SJSA1 (cell line): ENCODE results near the gene GOSR1. TPM values are rescaled to one million over a fixed set of nuclear protein-coding genes. Genes with fewer than 3 reads are reported as not detected.
A peak's percentile ranks its signal among the peaks of the same experiment; 100 is the strongest.
"Not testable (repeated sequence)": the region's sequence is repeated elsewhere in the genome, so short reads cannot be mapped to it uniquely, and the experiment has no call there.

Experiments used
- DNase-seq, 2 experiments: peaks; one replicate each; pipeline ENCODE4 v3.0.0-alpha.2; 2015 to 2020; ENCODE audit warnings: low spot score in 2 of 2, low read depth in 1 of 2
- H3K27ac ChIP-seq: fragments of 250-450 bp; sonication (Bioruptor Pico); 2 replicates; pipeline ENCODE4 v1.5.1; 2020; ENCODE audit warnings: mild to moderate bottlenecking, moderate library complexity
- H3K27me3 ChIP-seq: fragments of 250-450 bp; sonication (Bioruptor Pico); replicated peaks from 2 replicates; pipeline ENCODE4 v1.5.1; 2020; ENCODE audit warnings: mild to moderate bottlenecking, moderate library complexity
- H3K36me3 ChIP-seq: fragments of 250-450 bp; sonication (Bioruptor Pico); 2 replicates; pipeline ENCODE4 v1.5.1; 2020; ENCODE audit warnings: mild to moderate bottlenecking
- H3K4me1 ChIP-seq: fragments of 250-450 bp; sonication (Bioruptor Pico); replicated peaks from 2 replicates; pipeline ENCODE4 v1.6.1; 2021; ENCODE audit warnings: mild to moderate bottlenecking
- H3K4me3 ChIP-seq: fragments of 250-450 bp; sonication (Bioruptor Pico); 2 replicates; pipeline ENCODE4 v1.5.1; 2020; ENCODE audit warnings: mild to moderate bottlenecking
- H3K9me3 ChIP-seq: fragments of 250-450 bp; sonication (Bioruptor Pico); replicated peaks from 2 replicates; pipeline ENCODE4 v1.5.1; 2020; ENCODE audit warnings: mild to moderate bottlenecking
- total RNA-seq: library from RNA; depleted of rRNA; stranded (reverse); fragments of >200 nt; shearing (Covaris generic); gene quantifications from 2 replicates; pipeline ENCODE4 v1.2.3, GENCODE V29; 2014

GOSR1 gene
- total RNA-seq, 1 experiment from 2014 or later: 33.8 TPM

DNA sequence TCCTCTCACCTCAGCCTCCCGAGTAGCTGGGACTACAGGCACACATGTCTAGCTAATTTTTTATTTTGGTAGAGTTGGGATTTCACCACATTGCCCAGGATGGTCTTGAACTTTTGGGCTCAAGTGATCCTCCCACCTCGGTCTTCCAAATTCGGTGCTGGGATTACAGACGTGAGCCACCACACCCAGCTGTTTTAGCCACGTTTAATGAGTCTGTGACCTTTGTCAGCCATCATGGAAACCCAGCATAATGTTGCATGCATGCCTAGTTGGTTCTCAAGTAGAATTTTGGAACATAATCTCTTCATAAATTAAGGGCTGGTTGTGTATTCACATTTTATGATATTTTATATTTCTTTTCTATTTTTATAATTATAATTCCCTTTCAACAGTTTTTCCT is 42.0 kb downstream of the GOSR1 start:
- Histone ChIP-seq H3K27ac (peak overlapping the region; percentile 96), H3K27me3 (no peaks in the 10 kb centered on the region), H3K36me3 (peaks cover 56% of the 10 kb centered on the region), H3K9me3 (no peaks in the 10 kb centered on the region), H3K4me1 (peaks cover 20% of the 10 kb centered on the region), H3K4me3 (no peak overlapping the region)
- DNase-seq: no peak

DNA sequence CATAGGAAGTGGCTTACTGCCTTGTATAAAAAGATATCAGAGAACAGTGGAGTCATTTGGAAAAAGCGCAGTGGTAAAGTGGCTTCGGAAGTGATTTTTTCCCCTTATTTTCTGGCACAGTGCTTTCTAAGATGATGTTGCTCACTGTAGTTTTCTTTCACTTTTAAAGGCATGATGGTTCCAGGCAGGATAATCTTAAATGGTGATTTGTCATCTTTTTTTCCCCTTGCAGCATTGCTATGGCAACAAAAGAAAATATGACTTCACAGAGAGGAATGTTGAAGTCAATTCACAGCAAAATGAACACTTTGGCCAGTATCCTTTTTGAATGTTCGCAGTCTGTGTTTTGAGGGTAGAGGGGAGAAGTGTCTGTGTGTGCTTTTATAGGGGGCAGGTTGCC is 42.5 kb downstream of the GOSR1 start:
- peak in 1 of 2 experiments; percentile 80 for DNase-seq
- Histone ChIP-seq H3K9me3 (no peaks in the 10 kb centered on the region), H3K4me1 (peaks cover 20% of the 10 kb centered on the region), H3K4me3 (no peak overlapping the region), H3K27ac (peak overlapping the region; percentile 96), H3K36me3 (peaks cover 53% of the 10 kb centered on the region), H3K27me3 (no peaks in the 10 kb centered on the region)

DNA sequence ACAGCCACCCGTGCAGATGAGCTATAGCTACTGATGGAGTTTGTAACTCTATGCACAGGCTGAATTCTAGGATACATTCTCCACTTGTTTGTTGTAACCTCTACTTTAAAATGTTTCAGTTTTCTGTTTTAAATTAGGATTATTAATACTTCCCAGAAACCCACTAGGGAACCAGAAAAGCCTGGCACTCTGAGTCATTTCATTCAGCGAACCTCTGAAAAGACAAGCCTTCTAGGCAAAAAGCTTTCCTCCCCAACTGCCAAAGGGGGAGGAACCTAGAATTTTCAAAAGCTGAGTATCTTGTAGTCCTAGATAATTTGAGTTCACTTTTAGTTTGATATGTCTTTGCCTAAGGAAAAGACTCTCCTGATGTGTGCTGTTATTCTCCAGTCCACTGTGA is 43.2 kb downstream of the GOSR1 start:
- Histone ChIP-seq H3K27me3 (no peaks in the 10 kb centered on the region), H3K9me3 (no peaks in the 10 kb centered on the region), H3K27ac (peak overlapping the region; percentile 96), H3K4me1 (peaks cover 20% of the 10 kb centered on the region), H3K4me3 (no peak overlapping the region), H3K36me3 (peaks cover 51% of the 10 kb centered on the region)
- DNase-seq: peak in 1 of 2 experiments; percentile 51

DNA sequence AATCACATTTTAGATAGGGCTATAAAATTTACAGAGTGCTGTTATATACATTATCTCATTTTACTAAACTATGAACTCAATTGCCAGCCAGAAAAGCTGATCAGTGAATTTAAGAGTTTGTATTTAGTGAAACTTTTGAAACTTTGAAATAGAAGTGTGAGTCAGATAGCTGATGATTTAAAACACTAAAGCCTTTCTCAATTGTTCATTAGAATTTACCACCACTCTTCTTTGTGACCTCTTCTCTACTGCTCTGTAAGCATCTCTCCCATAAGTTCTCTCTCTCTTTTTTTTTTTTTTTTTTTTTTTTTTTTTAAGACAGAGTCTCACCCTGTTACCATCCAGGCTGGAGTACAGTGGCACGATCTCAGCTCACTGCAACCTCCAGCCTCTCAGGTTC is 43.7 kb downstream of the GOSR1 start:
- peaks cover 47% of the 10 kb centered on the region for H3K36me3 ChIP-seq
- DNase-seq: no peak
- H3K9me3 ChIP-seq: no peaks in the 10 kb centered on the region
- peak overlapping the region; percentile 96 for H3K27ac ChIP-seq
- H3K27me3 ChIP-seq: no peaks in the 10 kb centered on the region
- H3K4me1 ChIP-seq: peaks cover 20% of the 10 kb centered on the region
- H3K4me3 ChIP-seq: no peak overlapping the region

DNA sequence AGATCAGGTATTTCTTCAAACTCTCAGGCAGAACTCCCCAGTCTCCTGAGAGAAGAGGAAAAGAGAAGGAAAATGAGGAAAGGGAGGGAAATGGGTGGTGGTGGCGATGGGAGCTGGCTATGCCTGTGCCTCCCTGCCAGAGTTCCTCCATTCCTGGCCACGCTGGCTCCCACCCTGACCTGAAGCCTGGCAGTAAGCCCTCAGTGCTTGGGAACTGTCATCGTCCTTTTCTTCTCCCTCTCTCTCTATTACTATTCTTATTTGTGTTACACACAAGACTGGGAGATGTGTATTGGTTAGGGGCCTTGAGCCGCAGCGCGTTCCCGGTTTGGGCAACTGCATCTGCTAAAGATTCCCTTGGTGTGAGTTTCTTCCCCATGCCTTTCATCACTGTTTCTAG is 44.6 kb downstream of the GOSR1 start:
- Histone ChIP-seq H3K27me3 (no peaks in the 10 kb centered on the region), H3K27ac (no peak overlapping the region), H3K4me1 (peaks cover 20% of the 10 kb centered on the region), H3K4me3 (no peak overlapping the region), H3K9me3 (no peaks in the 10 kb centered on the region), H3K36me3 (peaks cover 43% of the 10 kb centered on the region)
- no peak for DNase-seq

DNA sequence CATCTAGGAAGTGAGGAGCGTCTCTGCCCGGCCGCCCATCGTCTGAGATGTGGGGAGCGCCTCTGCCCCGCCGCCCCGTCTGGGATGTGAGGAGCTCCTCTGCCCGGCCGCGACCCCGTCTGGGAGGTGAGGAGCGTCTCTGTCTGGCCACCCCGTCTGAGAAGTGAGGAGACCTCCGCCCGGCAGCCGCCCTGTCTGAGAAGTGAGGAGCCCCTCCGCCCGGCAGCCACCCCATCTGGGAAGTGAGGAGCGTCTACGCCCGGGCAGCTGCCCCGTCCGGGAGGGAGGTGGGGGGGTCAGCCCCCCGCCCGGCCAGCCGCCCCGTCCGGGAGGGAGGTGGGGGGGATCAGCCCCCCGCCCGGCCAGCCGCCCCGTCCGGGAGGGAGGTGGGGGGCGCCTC is 46.0 kb downstream of the GOSR1 start:
- H3K27ac ChIP-seq, H3K9me3 ChIP-seq, H3K4me3 ChIP-seq, H3K27me3 ChIP-seq, DNase-seq: not testable (repeated sequence)
- H3K36me3 ChIP-seq: peaks cover 38% of the 10 kb centered on the region
- peaks cover 20% of the 10 kb centered on the region for H3K4me1 ChIP-seq

DNA sequence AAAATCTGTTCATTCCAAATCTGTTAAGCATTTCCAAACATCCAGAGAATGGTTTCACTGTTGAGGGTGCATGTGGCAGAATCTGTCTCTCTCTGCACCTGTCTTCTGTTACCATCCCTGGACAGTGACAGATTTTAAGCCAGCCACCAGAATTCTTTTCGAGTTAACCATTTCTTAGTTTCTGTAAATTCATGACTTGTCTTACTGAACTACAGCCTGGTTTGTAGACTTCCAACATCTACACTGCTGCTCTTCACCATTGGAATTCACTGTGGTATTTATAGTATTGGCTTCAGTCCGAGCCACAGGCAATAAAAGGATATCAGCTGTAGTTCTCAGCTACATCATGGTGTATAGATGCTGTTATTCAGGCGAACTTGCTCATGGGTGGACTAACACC is 47.6 kb downstream of the GOSR1 start:
- Histone ChIP-seq H3K36me3 (peaks cover 37% of the 10 kb centered on the region), H3K4me3 (no peak overlapping the region), H3K27me3 (no peaks in the 10 kb centered on the region), H3K27ac (no peak overlapping the region), H3K9me3 (no peaks in the 10 kb centered on the region), H3K4me1 (peaks cover 11% of the 10 kb centered on the region)
- DNase-seq: no peak

DNA sequence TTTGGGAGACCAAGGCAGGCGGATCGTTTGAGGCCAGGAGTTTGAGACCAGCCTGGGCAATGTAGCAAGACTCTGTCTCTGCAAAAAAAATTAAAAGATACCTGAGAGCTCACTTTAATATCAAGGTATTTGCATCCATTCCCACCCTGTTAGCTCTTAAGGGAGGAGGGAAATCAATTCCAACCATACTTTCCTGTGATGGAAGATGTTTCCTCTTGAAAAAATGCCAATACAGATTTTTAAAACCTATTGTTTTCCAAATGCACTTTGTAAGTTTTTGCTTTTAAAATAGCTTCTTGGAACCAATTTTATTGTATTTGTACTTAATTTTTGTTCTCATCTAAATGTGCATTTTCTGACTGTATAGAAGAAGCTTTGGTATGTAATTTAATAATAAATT is 49.2 kb downstream of the GOSR1 start:
- Histone ChIP-seq H3K27ac (no peak overlapping the region), H3K4me1 (peaks cover 15% of the 10 kb centered on the region), H3K9me3 (no peaks in the 10 kb centered on the region), H3K27me3 (no peaks in the 10 kb centered on the region), H3K36me3 (peaks cover 21% of the 10 kb centered on the region), H3K4me3 (no peak overlapping the region)
- no peak for DNase-seq

DNA sequence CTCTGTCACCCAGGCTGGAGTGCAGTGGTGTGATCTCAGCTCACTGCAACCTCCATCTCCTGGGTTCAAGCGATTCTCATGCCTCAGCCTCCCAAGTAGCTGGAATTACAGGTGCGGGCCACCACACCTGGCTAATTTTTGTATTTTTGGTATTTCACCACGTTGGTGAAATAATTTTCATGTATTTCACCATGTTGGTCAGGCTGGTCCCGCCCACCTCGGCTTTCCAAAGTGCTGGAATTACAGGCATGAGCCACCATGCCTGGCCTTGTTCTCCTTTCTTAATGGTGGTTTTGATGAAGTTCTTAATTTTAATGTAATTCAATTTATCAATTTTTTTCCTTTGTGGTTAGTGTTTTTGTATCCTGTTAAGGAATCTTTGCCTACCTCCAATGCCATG is 51.5 kb downstream of the GOSR1 start:
- H3K27ac ChIP-seq, H3K36me3 ChIP-seq, H3K4me3 ChIP-seq, H3K9me3 ChIP-seq, DNase-seq, H3K27me3 ChIP-seq: not testable (repeated sequence)
- peaks cover 15% of the 10 kb centered on the region for H3K4me1 ChIP-seq

DNA sequence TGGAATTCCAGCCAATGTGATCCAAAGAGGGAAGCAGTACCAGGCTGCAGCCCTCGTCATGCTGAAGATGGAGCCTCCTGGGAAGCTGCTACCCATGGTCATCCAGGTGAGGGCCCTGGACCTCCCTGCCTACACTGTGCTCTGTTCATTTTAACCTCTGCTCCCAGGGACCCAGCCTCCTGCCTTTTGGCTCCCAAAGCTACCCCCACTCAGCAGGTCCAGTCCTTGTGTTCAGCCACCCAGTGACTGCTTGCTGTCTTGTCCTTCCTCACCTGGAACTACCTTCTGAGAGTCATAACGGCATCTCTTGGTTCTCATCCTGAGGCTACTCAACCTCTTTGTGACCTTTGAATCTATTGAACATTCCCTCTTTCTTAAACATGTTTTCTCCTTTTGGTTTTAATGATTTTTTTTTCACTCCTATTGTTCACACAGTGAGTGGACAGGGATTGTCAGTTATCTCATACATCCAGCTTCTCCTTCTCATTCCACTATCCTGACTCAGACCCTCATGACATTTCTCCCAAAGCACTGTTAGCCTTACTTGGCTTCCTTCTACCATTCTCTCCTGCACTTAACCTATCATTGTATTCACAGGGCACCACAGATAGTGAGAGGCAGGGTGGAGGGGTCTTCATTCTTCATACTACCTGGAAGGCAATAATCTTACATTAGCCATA is 53.3 kb downstream of the GOSR1 start:
- Histone ChIP-seq H3K4me1 (peaks cover 15% of the 10 kb centered on the region), H3K27ac (peak overlapping the region; percentile 37), H3K9me3 (no peaks in the 10 kb centered on the region), H3K27me3 (no peaks in the 10 kb centered on the region), H3K4me3 (no peak overlapping the region), H3K36me3 (no peaks in the 10 kb centered on the region)
- peak in 1 of 2 experiments; percentile 60 for DNase-seq

DNA sequence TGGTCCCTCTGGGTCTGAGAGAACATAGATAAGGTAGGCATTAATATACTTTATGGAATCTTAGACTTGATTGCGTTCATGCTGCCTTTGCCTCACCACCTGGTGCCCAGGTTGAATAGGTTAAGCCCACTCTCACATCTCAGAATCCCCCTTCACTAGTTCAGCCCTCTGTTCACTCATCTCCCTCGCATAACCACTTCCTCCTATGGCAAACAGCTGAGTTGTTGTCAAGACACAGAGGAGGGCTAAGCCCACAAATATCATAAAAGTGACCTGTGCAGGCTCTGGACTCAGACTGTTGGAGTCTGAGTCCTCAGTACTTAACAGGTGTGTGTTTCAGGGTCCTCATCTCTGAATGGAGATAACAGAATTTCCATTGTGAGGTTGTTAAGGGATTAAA is 55.7 kb downstream of the GOSR1 start:
- no peak overlapping the region for H3K4me3 ChIP-seq
- no peak for DNase-seq
- H3K27me3 ChIP-seq: no peaks in the 10 kb centered on the region
- peaks cover 15% of the 10 kb centered on the region for H3K4me1 ChIP-seq
- H3K36me3 ChIP-seq: no peaks in the 10 kb centered on the region
- H3K27ac ChIP-seq: no peak overlapping the region
- no peaks in the 10 kb centered on the region for H3K9me3 ChIP-seq

DNA sequence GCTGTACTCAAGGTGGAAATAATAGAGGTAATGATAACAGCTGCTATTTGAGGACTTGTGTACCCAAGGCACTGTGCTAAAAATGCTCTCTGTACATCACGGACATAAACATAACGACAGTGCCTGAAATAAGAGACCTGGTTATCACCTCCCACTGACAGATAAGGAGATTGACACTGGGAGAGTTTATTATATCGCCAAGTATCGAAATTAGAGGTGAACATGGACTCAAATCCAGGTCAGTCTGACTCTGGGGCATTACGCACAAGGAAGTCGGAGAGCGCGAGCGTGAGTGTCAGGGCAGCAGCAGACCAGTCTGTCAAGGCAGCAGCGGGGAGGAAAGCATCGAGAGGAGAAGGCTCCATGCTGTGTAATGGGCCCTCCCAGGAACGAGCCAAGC is 57.1 kb downstream of the GOSR1 start:
- no peak for DNase-seq
- Histone ChIP-seq H3K27me3 (no peaks in the 10 kb centered on the region), H3K9me3 (no peaks in the 10 kb centered on the region), H3K27ac (no peak overlapping the region), H3K36me3 (no peaks in the 10 kb centered on the region), H3K4me1 (peaks cover 15% of the 10 kb centered on the region), H3K4me3 (no peak overlapping the region)

DNA sequence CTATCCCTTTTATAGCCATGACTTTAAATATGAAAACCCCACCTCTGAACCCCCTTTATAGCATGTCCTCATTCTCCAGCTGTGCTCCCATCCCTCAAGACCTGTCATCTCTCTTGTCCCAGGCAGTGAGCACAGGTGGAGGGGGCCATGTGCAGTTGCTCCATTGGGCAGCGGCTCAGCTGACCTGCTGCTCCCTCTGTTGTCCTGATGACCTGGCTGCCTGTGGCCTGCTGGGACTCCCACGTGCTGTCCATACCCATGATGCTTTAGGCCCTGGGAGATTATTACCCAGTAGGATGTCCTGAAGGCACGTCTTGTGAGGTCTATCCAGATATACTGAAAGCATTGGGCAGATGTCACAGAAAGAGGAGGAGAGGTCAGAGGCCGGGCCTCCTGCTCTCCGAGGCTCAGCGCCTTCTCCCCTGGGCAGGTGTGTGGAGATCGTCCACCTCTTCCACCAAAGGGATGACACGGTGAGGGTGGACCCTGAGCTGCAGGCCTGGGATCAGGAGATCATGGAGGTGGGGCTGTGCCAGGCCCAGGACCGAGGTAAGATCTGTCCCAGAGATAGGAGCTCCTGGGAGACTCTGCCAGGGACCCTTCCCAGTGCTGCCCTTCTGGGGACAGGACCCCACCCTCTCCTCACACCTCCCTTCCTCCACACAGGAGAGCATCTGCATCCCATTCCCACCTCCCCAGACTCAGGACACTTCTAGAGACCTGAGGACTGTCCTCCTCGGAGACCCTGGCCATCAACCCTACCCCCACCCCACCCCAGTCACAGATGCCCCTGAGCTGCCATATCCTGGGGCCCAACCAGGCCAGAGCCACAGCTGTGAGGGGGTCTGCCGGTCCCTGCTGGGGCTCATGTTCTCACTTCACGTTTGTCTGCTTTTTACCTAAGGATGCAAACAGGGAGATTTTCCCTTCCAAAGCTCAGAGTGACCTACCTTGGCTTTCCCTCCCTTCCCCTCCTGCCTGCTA is 58.0 kb downstream of the GOSR1 start:
- no peaks in the 10 kb centered on the region for H3K36me3 ChIP-seq
- H3K27ac ChIP-seq: no peak overlapping the region
- DNase-seq: no peak

DNA sequence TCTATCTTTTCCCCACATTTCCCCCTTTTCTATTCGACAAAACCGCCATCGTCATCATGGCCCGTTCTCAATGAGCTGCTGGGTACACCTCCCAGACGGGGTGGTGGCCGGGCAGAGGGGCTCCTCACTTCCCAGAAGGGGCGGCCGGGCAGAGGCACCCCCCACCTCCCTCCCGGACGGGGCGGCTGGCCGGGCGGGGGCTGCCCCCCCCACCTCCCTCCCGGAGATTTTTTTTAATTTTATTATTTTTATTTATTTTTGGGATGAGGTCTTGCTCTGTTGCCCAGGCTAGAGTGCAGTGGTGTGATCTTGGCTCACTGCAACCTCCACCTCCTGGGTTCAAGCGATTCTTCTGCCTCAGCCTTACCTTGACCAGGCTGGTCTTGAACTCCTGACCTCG is 59.6 kb downstream of the GOSR1 start:
- H3K27me3 ChIP-seq, H3K27ac ChIP-seq, DNase-seq, H3K36me3 ChIP-seq, H3K9me3 ChIP-seq, H3K4me1 ChIP-seq, H3K4me3 ChIP-seq: not testable (repeated sequence)

More for the DNA sequence above, 58.0 kb downstream of the GOSR1 start:
- Histone ChIP-seq H3K4me3 (no peak overlapping the region), H3K4me1 (peaks cover 11% of the 10 kb centered on the region), H3K27me3 (no peaks in the 10 kb centered on the region), H3K9me3 (no peaks in the 10 kb centered on the region)
